ENCODE results near the gene CFI. TPM values are rescaled to one million over a fixed set of nuclear protein-coding genes. Genes with fewer than 3 reads are reported as not detected.

The CFI gene
- total and polyA plus RNA-seq, 9 of the 15 experiments (the other 6 are each of a cell fraction or from before 2014, with no cell fraction given) = 0.30 to 8.4 (median 0.95) TPM

- no peak for TF ChIP-seq HINFP (tag; conservative IDR thresholded peaks at IDR 0.05; ENCODE audit: low read depth)
- no peak for TF ChIP-seq DLX4 (CRISPR knock-in tag; IDR thresholded peaks at IDR 0.05)
- TF ChIP-seq SRSF1 (IDR thresholded peaks at IDR 0.05; ENCODE audit: low read depth, low read length) = no peak
- no peak for TF ChIP-seq ZNF140 (CRISPR knock-in tag; IDR thresholded peaks at IDR 0.05)
- TF ChIP-seq MAZ (CRISPR knock-in tag; conservative IDR thresholded peaks at IDR 0.05 in 1 of 2, IDR thresholded peaks at IDR 0.05 in 1 of 2) = no peak
- no peak for TF ChIP-seq FOXA3 (CRISPR knock-in tag; conservative IDR thresholded peaks at IDR 0.05 in 1 of 2, IDR thresholded peaks at IDR 0.05 in 1 of 2)
- no peak for TF ChIP-seq ZNF23 (CRISPR knock-in tag; IDR thresholded peaks at IDR 0.05)
- no peak for TF ChIP-seq ZNF764 (CRISPR knock-in tag; IDR thresholded peaks at IDR 0.05; ENCODE audit: low read depth)
- TF ChIP-seq RBBP5 (IDR thresholded peaks at IDR 0.05; ENCODE audit: borderline replicate concordance, insufficient read depth, low read length, poor library complexity, severe bottlenecking) = no peak
- TF ChIP-seq ZNF778 (CRISPR knock-in tag; IDR thresholded peaks at IDR 0.05) = no peak
- TF ChIP-seq RAD51 (IDR thresholded peaks at IDR 0.05; ENCODE audit: borderline replicate concordance, low read depth) = no peak
- TF ChIP-seq KDM2B (CRISPR knock-in tag; IDR thresholded peaks at IDR 0.05) = no peak
- no peak for TF ChIP-seq ZNF311 (CRISPR knock-in tag; IDR thresholded peaks at IDR 0.05)
- TF ChIP-seq ARID3A (IDR thresholded peaks at IDR 0.05; ENCODE audit: borderline replicate concordance, low read depth, low read length) = no peak; the same call in 1 of the 2 replicates
- no peak for TF ChIP-seq ELK3 (CRISPR knock-in tag; IDR thresholded peaks at IDR 0.05)
- TF ChIP-seq SMARCC2 (IDR thresholded peaks at IDR 0.05; ENCODE audit: low read depth) = 0 out of 2 replicates have a peak, but pooled peaks have one; percentile 23
- TF ChIP-seq DMBX1 (CRISPR knock-in tag; IDR thresholded peaks at IDR 0.05; ENCODE audit: borderline replicate concordance) = peak; percentile 55; the same call in 1 of the 2 replicates
- TF ChIP-seq TBL1XR1 (IDR thresholded peaks at IDR 0.05; ENCODE audit: low read length in 2 of 2) = 0 out of 4 replicates have a peak, but pooled peaks of 1 of the 2 experiments have one; percentile 9
Measured at GRCh38 chr4:109735566-109736365, 66.0 kb downstream of the CFI start (continued).

Data from K562 (cell line).